Trophoblast cell (in vitro differentiated cells and primary cell): Measurements from ENCODE around the gene PGAM5. TPM values are rescaled to one million over a fixed set of nuclear protein-coding genes. Genes with fewer than 3 reads are reported as not detected.

Experiments
- DNase-seq, 2 donors: peaks; one replicate each; pipeline ENCODE4 v3.0.0-alpha.2; 2016
- H2AFZ ChIP-seq: 2 replicates; pipeline ENCODE4 v1.6.1; 2013; ENCODE audit warnings: low read length, moderate library complexity, mild to moderate bottlenecking; ENCODE audit not compliant: insufficient read depth, poor library complexity
- H2AK5ac ChIP-seq: 2 replicates; pipeline ENCODE4 v1.6.1; 2013; ENCODE audit warnings: mild to moderate bottlenecking, low read length
- H2BK120ac ChIP-seq: 2 replicates; pipeline ENCODE4 v1.6.1; 2013; ENCODE audit warnings: low read length, mild to moderate bottlenecking, moderate library complexity; ENCODE audit not compliant: insufficient read depth, poor library complexity
- H2BK12ac ChIP-seq: 2 replicates; pipeline ENCODE4 v1.6.1; 2013; ENCODE audit warnings: mild to moderate bottlenecking, low read length, moderate library complexity
- H2BK5ac ChIP-seq: 2 replicates; pipeline ENCODE4 v1.6.1; 2013; ENCODE audit warnings: low read length, low read depth, moderate library complexity, mild to moderate bottlenecking; ENCODE audit not compliant: poor library complexity
- H3K14ac ChIP-seq: 2 replicates; pipeline ENCODE4 v1.6.1; 2013; ENCODE audit warnings: mild to moderate bottlenecking, low read length
- H3K18ac ChIP-seq: 2 replicates; pipeline ENCODE4 v1.6.1; 2013; ENCODE audit warnings: mild to moderate bottlenecking, low read length
- H3K23ac ChIP-seq: 2 replicates; pipeline ENCODE4 v1.6.1; 2013; ENCODE audit warnings: low read length
- H3K27ac ChIP-seq: 2 replicates; pipeline ENCODE4 v1.5.1; 2013; ENCODE audit warnings: low read depth, mild to moderate bottlenecking, inconsistent platforms, low read length, moderate library complexity
- H3K27me3 ChIP-seq: 2 replicates; pipeline ENCODE4 v1.6.1; 2013; ENCODE audit warnings: inconsistent platforms, mild to moderate bottlenecking, low read length, moderate library complexity; ENCODE audit not compliant: insufficient read depth
- H3K36me3 ChIP-seq, 2 experiments: 1 replicate in 1 of 2; 2 replicates in 1 of 2; pipeline ENCODE4 v1.6.1; 2013; ENCODE audit warnings: low read length in 2 of 2, mild to moderate bottlenecking in 2 of 2, moderate library complexity in 1 of 2; ENCODE audit not compliant: insufficient read depth in 2 of 2, control insufficient read depth in 1 of 2
- H3K4ac ChIP-seq: 2 replicates; pipeline ENCODE4 v1.6.1; 2013; ENCODE audit warnings: low read depth, mild to moderate bottlenecking, low read length, moderate library complexity
- H3K4me1 ChIP-seq, 2 experiments: 1 replicate in 1 of 2; 2 replicates in 1 of 2; pipeline ENCODE4 v1.6.1; 2013; ENCODE audit warnings: low read length in 2 of 2, mild to moderate bottlenecking in 2 of 2, moderate library complexity in 1 of 2; ENCODE audit not compliant: insufficient read depth in 2 of 2, control insufficient read depth in 1 of 2
- H3K4me2 ChIP-seq: 2 replicates; pipeline ENCODE4 v1.6.1; 2013; ENCODE audit warnings: inconsistent platforms, mild to moderate bottlenecking, low read length, moderate library complexity
- H3K4me3 ChIP-seq: 2 replicates; pipeline ENCODE4 v1.5.1; 2013; ENCODE audit warnings: mild to moderate bottlenecking, low read depth, low read length, inconsistent platforms
- H3K79me1 ChIP-seq: one replicate; pipeline ENCODE4 v1.6.1; 2013; ENCODE audit warnings: low read length
- H3K79me2 ChIP-seq: 2 replicates; pipeline ENCODE4 v1.6.1; 2013; ENCODE audit warnings: low read length, mild to moderate bottlenecking; ENCODE audit not compliant: control insufficient read depth, insufficient read depth, poor library complexity
- H3K9ac ChIP-seq: 2 replicates; pipeline ENCODE4 v1.6.1; 2013; ENCODE audit warnings: mild to moderate bottlenecking, low read length
- H3K9me3 ChIP-seq: 2 replicates; pipeline ENCODE4 v1.6.1; 2013; ENCODE audit warnings: low read depth, mild to moderate bottlenecking, control low read depth, inconsistent platforms, low read length; ENCODE audit not compliant: insufficient read depth
- H4K12ac ChIP-seq: 2 replicates; pipeline ENCODE4 v1.6.1; 2013; ENCODE audit warnings: low read depth, mild to moderate bottlenecking, low read length, moderate library complexity
- H4K8ac ChIP-seq: 2 replicates; pipeline ENCODE4 v1.6.1; 2013; ENCODE audit warnings: low read depth, mild to moderate bottlenecking, low read length, moderate library complexity
- H4K91ac ChIP-seq: one replicate; pipeline ENCODE4 v1.6.1; 2013; ENCODE audit warnings: low read depth, mild to moderate bottlenecking, low read length, moderate library complexity
- WGBS: extraction: QIAGEN DNeasy Blood & Tissue Kit; methylation state at CpG from one replicate; pipeline ENCODE4 v1.1.7; 2013; ENCODE audit warnings: missing lambda C conversion rate; ENCODE audit not compliant: insufficient read length, insufficient coverage; ENCODE audit errors: extremely low coverage; 5-methylcytosine and 5-hydroxymethylcytosine counted together
- polyA plus RNA-seq: library from polyadenylated mRNA; stranded (reverse); fragments of 200-250 nt; gene quantifications from 2 replicates; pipeline ENCODE4 v1.2.3, GENCODE V29; 2013

PGAM5 gene
- 27.8 and 29.5 TPM in 2 replicates for polyA plus RNA-seq

GRCh38 chr12:132710405-132711079, at the start of gene PGAM5:
PGAM5 (plus strand) TSS chr12:132710842; CDS start chr12:132710877, 35 bp downstream.
- peak within 1 kb of the TSS; percentile 91 for H3K4ac ChIP-seq
- peak within 1 kb of the TSS; percentile 91 for H3K9ac ChIP-seq
- peak within 1 kb of the TSS; percentile 59 for H2BK120ac ChIP-seq
- H2AFZ ChIP-seq = peak within 1 kb of the TSS; percentile 82
- peak within 1 kb of the TSS; percentile 86 for H4K12ac ChIP-seq
- peak within 1 kb of the TSS; percentile 94 for H4K8ac ChIP-seq
- peak within 1 kb of the TSS; percentile 68 for H4K91ac ChIP-seq
- no peak within 1 kb of the TSS for H2BK12ac ChIP-seq
- H3K23ac ChIP-seq = no peak within 1 kb of the TSS
- peak within 1 kb of the TSS; percentile 88 for H3K14ac ChIP-seq
- H3K4me1 ChIP-seq = peaks cover 2 to 4% of the 10 kb centered on the region in 2 experiments
- peak within 1 kb of the TSS; percentile 86 for H3K18ac ChIP-seq
- no peaks in the 10 kb centered on the region for H3K9me3 ChIP-seq
- H3K27ac ChIP-seq = peak within 1 kb of the TSS; percentile 88
- H3K4me3 ChIP-seq = peak within 1 kb of the TSS; percentile 92
- H2BK5ac ChIP-seq = peak within 1 kb of the TSS; percentile 55
- peaks cover 7 to 8% of the 10 kb centered on the region in 2 experiments for H3K36me3 ChIP-seq
- no CpG with 5 or more reads among the region's 94 CpGs for WGBS
- no peaks in the 10 kb centered on the region for H3K27me3 ChIP-seq
- H3K79me2 ChIP-seq = peaks cover 11% of the 10 kb centered on the region
- peaks cover 12% of the 10 kb centered on the region for H3K79me1 ChIP-seq
- DNase-seq = peak; percentile 85 to 91
- peak within 1 kb of the TSS; percentile 88 for H3K4me2 ChIP-seq
- H2AK5ac ChIP-seq = peak within 1 kb of the TSS; percentile 18

DNA sequence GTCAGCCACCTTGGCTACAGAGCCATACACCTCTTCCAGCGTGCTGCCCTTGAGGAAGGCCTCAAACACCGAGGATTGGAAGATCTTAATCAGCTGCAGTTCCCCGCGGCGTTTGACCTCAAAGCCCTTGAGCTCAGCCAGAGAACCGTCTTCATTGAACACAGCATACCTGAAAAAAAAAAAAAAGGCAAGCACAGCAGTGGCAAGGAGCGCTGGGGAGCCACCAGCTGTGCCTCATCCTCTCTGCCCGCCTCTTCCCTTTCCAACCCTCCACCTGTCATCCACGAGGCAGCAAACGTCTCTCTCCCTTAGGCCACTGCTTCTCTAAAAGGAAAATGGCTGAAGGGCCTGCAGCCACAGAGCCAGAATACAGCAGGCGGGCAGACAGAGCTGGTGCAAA, 49.6 kb upstream of the PGAM5 start:
- Histone ChIP-seq H4K91ac (no peak overlapping the region), H3K4me1 (no peaks in the 10 kb centered on the region), H2AK5ac (no peak overlapping the region), H3K79me1 (no peaks in the 10 kb centered on the region), H2BK5ac (no peak overlapping the region), H3K4ac (no peak overlapping the region), H3K27ac (no peak overlapping the region), H4K12ac (no peak overlapping the region), H3K23ac (no peak overlapping the region), H4K8ac (no peak overlapping the region), H2BK120ac (no peak overlapping the region), H3K79me2 (no peaks in the 10 kb centered on the region), H3K36me3 (peaks cover 69 to 83% of the 10 kb centered on the region in 2 experiments), H2BK12ac (no peak overlapping the region), H2AFZ (no peak overlapping the region), H3K27me3 (no peaks in the 10 kb centered on the region), H3K9ac (no peak overlapping the region), H3K18ac (no peak overlapping the region), H3K9me3 (peaks cover 6% of the 10 kb centered on the region), H3K14ac (no peak overlapping the region), H3K4me3 (no peak overlapping the region), H3K4me2 (no peak overlapping the region)
- WGBS = no CpG with 5 or more reads among the region's 11 CpGs
- no peak for DNase-seq

DNA sequence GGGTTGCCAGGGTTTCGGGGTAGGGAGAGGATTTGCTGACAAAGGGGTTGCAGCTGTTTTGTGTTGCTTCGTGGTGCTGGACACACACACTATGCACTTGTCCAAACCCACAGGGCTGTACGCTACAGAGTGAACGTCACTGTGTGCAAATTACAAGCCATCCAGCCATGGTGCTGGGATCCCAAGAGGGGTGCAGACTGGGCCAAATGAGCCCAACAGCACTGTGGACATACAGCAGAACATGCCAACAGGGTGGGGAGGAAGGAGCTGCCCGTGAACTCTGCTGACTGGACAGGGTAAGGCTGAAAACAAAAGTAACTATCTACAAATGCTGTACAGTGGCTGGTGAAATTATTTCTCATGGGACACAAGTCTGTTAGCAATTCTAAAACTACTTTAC, 48.7 kb upstream of the PGAM5 start:
- Histone ChIP-seq H2AFZ (no peak overlapping the region), H3K14ac (no peak overlapping the region)

GRCh38 chr12:132662901-132663755, 47.5 kb upstream of the PGAM5 start:
- Histone ChIP-seq H3K4ac (no peak overlapping the region), H3K36me3 (peaks cover 77 to 86% of the 10 kb centered on the region in 2 experiments), H2BK12ac (no peak overlapping the region), H4K91ac (no peak overlapping the region), H4K8ac (no peak overlapping the region), H3K9me3 (peaks cover 4% of the 10 kb centered on the region), H2AFZ (no peak overlapping the region), H2AK5ac (no peak overlapping the region), H3K79me2 (no peaks in the 10 kb centered on the region), H3K9ac (no peak overlapping the region), H3K27me3 (no peaks in the 10 kb centered on the region), H3K23ac (no peak overlapping the region), H3K27ac (no peak overlapping the region), H3K14ac (no peak overlapping the region), H2BK120ac (no peak overlapping the region), H4K12ac (no peak overlapping the region), H3K4me2 (no peak overlapping the region), H3K4me1 (no peaks in the 10 kb centered on the region), H3K18ac (no peak overlapping the region), H2BK5ac (no peak overlapping the region), H3K79me1 (no peaks in the 10 kb centered on the region), H3K4me3 (no peak overlapping the region)
- WGBS = no CpG with 5 or more reads among the region's 29 CpGs
- no peak for DNase-seq

More for the DNA sequence above, 48.7 kb upstream of the PGAM5 start:
- no peak overlapping the region for H3K9ac ChIP-seq
- no peak overlapping the region for H2AK5ac ChIP-seq
- H3K9me3 ChIP-seq = peaks cover 6% of the 10 kb centered on the region
- no peak overlapping the region for H3K4me3 ChIP-seq
- no peaks in the 10 kb centered on the region for H3K27me3 ChIP-seq
- H3K23ac ChIP-seq = no peak overlapping the region
- no peaks in the 10 kb centered on the region for H3K79me2 ChIP-seq
- no peak overlapping the region for H4K8ac ChIP-seq
- no peaks in the 10 kb centered on the region for H3K79me1 ChIP-seq
- no peak overlapping the region for H3K4me2 ChIP-seq
- no peak overlapping the region for H3K4ac ChIP-seq
- H2BK5ac ChIP-seq = no peak overlapping the region
- H2BK12ac ChIP-seq = no peak overlapping the region
- no peak for DNase-seq
- H4K12ac ChIP-seq = no peak overlapping the region
- H3K27ac ChIP-seq = no peak overlapping the region
- WGBS = no CpG with 5 or more reads among the region's 5 CpGs
- peaks cover 73 to 88% of the 10 kb centered on the region in 2 experiments for H3K36me3 ChIP-seq
- no peak overlapping the region for H4K91ac ChIP-seq
- H3K18ac ChIP-seq = no peak overlapping the region
- H2BK120ac ChIP-seq = no peak overlapping the region
- H3K4me1 ChIP-seq = no peaks in the 10 kb centered on the region
